ENCODE results near the gene EXOC3. TPM values are rescaled to one million over a fixed set of nuclear protein-coding genes. Genes with fewer than 3 reads are reported as not detected.

Gene EXOC3
- total RNA-seq, 1 donor from 2014 or later = 55.4 TPM

GRCh38 chr5:422323-423232 lies 20.4 kb upstream of the EXOC3 start:
- H3K36me3 Mint-ChIP-seq (ENCODE audit: unreplicated experiment) = no peaks in the 10 kb centered on the region
- H3K4me3 Mint-ChIP-seq (ENCODE audit: unreplicated experiment) = no peak overlapping the region
- no peak overlapping the region for H3K27ac Mint-ChIP-seq (ENCODE audit: unreplicated experiment)
- H3K9me3 Mint-ChIP-seq (ENCODE audit: unreplicated experiment) = peaks cover 7% of the 10 kb centered on the region
- no peak for TF ChIP-seq CTCF (IDR thresholded peaks at IDR 0.05; ENCODE audit: partially characterized antibody, unreplicated experiment)
- DNase-seq = no peak
- H3K27me3 Mint-ChIP-seq (ENCODE audit: unreplicated experiment) = peaks cover 8% of the 10 kb centered on the region
- H3K4me1 Mint-ChIP-seq (ENCODE audit: low read depth, unreplicated experiment) = peaks cover 5% of the 10 kb centered on the region

GRCh38 chr5:423233-423565 lies 19.8 kb upstream of the EXOC3 start:
- Mint-ChIP-seq H3K4me3 (ENCODE audit: unreplicated experiment) (no peak overlapping the region), H3K36me3 (ENCODE audit: unreplicated experiment) (no peaks in the 10 kb centered on the region), H3K9me3 (ENCODE audit: unreplicated experiment) (peaks cover 7% of the 10 kb centered on the region), H3K4me1 (ENCODE audit: low read depth, unreplicated experiment) (peaks cover 3% of the 10 kb centered on the region), H3K27me3 (ENCODE audit: unreplicated experiment) (peaks cover 8% of the 10 kb centered on the region), H3K27ac (ENCODE audit: unreplicated experiment) (no peak overlapping the region)
- no peak for DNase-seq
- TF ChIP-seq CTCF (IDR thresholded peaks at IDR 0.05; ENCODE audit: partially characterized antibody, unreplicated experiment) = no peak

- Mint-ChIP-seq H3K9me3 (ENCODE audit: unreplicated experiment) (peaks cover 4% of the 10 kb centered on the region), H3K36me3 (ENCODE audit: unreplicated experiment) (no peaks in the 10 kb centered on the region), H3K4me1 (ENCODE audit: low read depth, unreplicated experiment) (no peaks in the 10 kb centered on the region), H3K27me3 (ENCODE audit: unreplicated experiment) (peaks cover 8% of the 10 kb centered on the region), H3K27ac (ENCODE audit: unreplicated experiment) (no peak overlapping the region), H3K4me3 (ENCODE audit: unreplicated experiment) (no peak overlapping the region)
- DNase-seq = no peak
- no peak for TF ChIP-seq CTCF (IDR thresholded peaks at IDR 0.05; ENCODE audit: partially characterized antibody, unreplicated experiment)
Measured at GRCh38 chr5:423626-424261, 19.2 kb upstream of the EXOC3 start.

- no peak overlapping the region for H3K27ac Mint-ChIP-seq (ENCODE audit: unreplicated experiment)
- no peak for DNase-seq
- peaks cover 4% of the 10 kb centered on the region for H3K9me3 Mint-ChIP-seq (ENCODE audit: unreplicated experiment)
- TF ChIP-seq CTCF (IDR thresholded peaks at IDR 0.05; ENCODE audit: partially characterized antibody, unreplicated experiment) = no peak
- H3K27me3 Mint-ChIP-seq (ENCODE audit: unreplicated experiment) = peaks cover 8% of the 10 kb centered on the region
- no peaks in the 10 kb centered on the region for H3K36me3 Mint-ChIP-seq (ENCODE audit: unreplicated experiment)
- H3K4me3 Mint-ChIP-seq (ENCODE audit: unreplicated experiment) = no peak overlapping the region
- no peaks in the 10 kb centered on the region for H3K4me1 Mint-ChIP-seq (ENCODE audit: low read depth, unreplicated experiment)
Measured at GRCh38 chr5:424301-425110, 18.5 kb upstream of the EXOC3 start.
